IPS DF 4.7 (cell line): ENCODE results near the gene CUEDC1.

Source experiments
- DNase-seq: peaks from one replicate; pipeline ENCODE4 v3.0.0-alpha.2; 2013; ENCODE audit warnings: low spot score; ENCODE audit errors: extremely low read depth

CUEDC1 gene

GRCh38 chr17:57876023-57876865 is 79.0 kb downstream of the CUEDC1 start:
- DNase-seq: no peak

GRCh38 chr17:57875290-57876022 is 79.8 kb downstream of the CUEDC1 start:
- DNase-seq: no peak

GRCh38 chr17:57874434-57875289 is 80.5 kb downstream of the CUEDC1 start:
- DNase-seq: no peak

GRCh38 chr17:57874058-57874419 is 81.2 kb downstream of the CUEDC1 start:
- no peak for DNase-seq

- no peak for DNase-seq
Observed at GRCh38 chr17:57873261-57874057, 81.8 kb downstream of the CUEDC1 start.

- no peak for DNase-seq
Observed at GRCh38 chr17:57872536-57872935, 82.7 kb downstream of the CUEDC1 start.

- DNase-seq: no peak
Observed at GRCh38 chr17:57871863-57872262, 83.3 kb downstream of the CUEDC1 start.

GRCh38 chr17:57871155-57871554 is 84.1 kb downstream of the CUEDC1 start:
- DNase-seq: no peak

- DNase-seq: no peak
Observed at GRCh38 chr17:57870283-57870635, 85.0 kb downstream of the CUEDC1 start.

GRCh38 chr17:57869617-57870282 is 85.5 kb downstream of the CUEDC1 start:
- no peak for DNase-seq

- DNase-seq: no peak
Observed at GRCh38 chr17:57868910-57869616, 86.1 kb downstream of the CUEDC1 start.

GRCh38 chr17:57868007-57868909 is 87.0 kb downstream of the CUEDC1 start:
- no peak for DNase-seq

GRCh38 chr17:57867126-57867525 is 88.1 kb downstream of the CUEDC1 start:
- no peak for DNase-seq

- no peak for DNase-seq
Observed at GRCh38 chr17:57866723-57867122, 88.5 kb downstream of the CUEDC1 start.

- no peak for DNase-seq
Observed at GRCh38 chr17:57866319-57866718, 88.9 kb downstream of the CUEDC1 start.

GRCh38 chr17:57864273-57864672 is 90.9 kb downstream of the CUEDC1 start:
- no peak for DNase-seq

GRCh38 chr17:57862694-57863667 is 92.2 kb downstream of the CUEDC1 start:
- DNase-seq: no peak
